Measurements from ENCODE around the gene USP3.

GRCh38 chr15:63457379-63457778, 47.0 kb upstream of the USP3 start:
- TF ChIP-seq CTCF (IDR thresholded peaks at IDR 0.05 in 4 of 5, conservative IDR thresholded peaks at IDR 0.05 in 1 of 5), result no peak
- TF ChIP-seq POLR2A (IDR thresholded peaks at IDR 0.05), result no peak

Data from gastrocnemius medialis (tissue), 4 donors.